Testis (tissue), 3 donors: ENCODE data around the gene TOX3. TPM values are rescaled to one million over a fixed set of nuclear protein-coding genes. Genes with fewer than 3 reads are reported as not detected.

Experiments
- DNase-seq: peaks from one replicate; pipeline ENCODE4 v3.0.0-alpha.2; 2019
- H3K27ac ChIP-seq, 2 donors: fragments of 200-600 bp; sonication (generic); one replicate each; pipeline ENCODE4 v1.5.1; 2019
- H3K27me3 ChIP-seq: fragments of 200-600 bp; sonication (generic); one replicate; pipeline ENCODE4 v1.5.1; 2019
- H3K36me3 ChIP-seq: fragments of 200-600 bp; sonication (generic); one replicate; pipeline ENCODE4 v1.5.1; 2017; ENCODE audit warnings: low read depth; ENCODE audit errors: missing control alignments
- H3K4me1 ChIP-seq: fragments of 200-600 bp; sonication (generic); one replicate; pipeline ENCODE4 v1.5.1; 2019
- H3K4me3 ChIP-seq, 2 donors: fragments of 200-600 bp; sonication (generic); one replicate each; pipeline ENCODE4 v1.5.1; 2017 to 2019
- H3K9me3 ChIP-seq: fragments of 200-600 bp; sonication (generic); one replicate; pipeline ENCODE4 v1.5.1; 2017
- CTCF ChIP-seq, 3 experiments: fragments of 450-650 bp in 2 of 3; fragments of 200-600 bp in 1 of 3; sonication (generic) in 1 of 3; IDR thresholded peaks; one replicate each; pipeline ENCODE4 v1.5.1; 2016 to 2019; ENCODE audit warnings: antibody characterized with exemption in 3 of 3, mild to moderate bottlenecking in 2 of 3, moderate library complexity in 1 of 3
- POLR2A ChIP-seq: fragments of 450-650 bp; IDR thresholded peaks from one replicate; pipeline ENCODE4 v1.6.1; 2017; ENCODE audit warnings: antibody characterized with exemption, mild to moderate bottlenecking, moderate library complexity
- WGBS, 2 donors: methylation state at CpG; one replicate each; pipeline ENCODE4 v1.1.5; 2018; 5-methylcytosine and 5-hydroxymethylcytosine counted together
- intact Hi-C: fragments of 100-400 bp; cut with DNase I; formaldehyde crosslinking; loops from one replicate; pipeline ENCODE4 v1.15.1; 2023; ENCODE audit warnings: low total_unique reads
- polyA plus RNA-seq: library from polyadenylated mRNA; stranded (reverse); fragments of 350-450 nt; fragmentation: Illumina TruSeq; extraction: RNeasy Lipid Tissue Mini Kit (QIAGEN cat#74804); gene quantifications from one replicate; pipeline ENCODE4 v1.2.3, GENCODE V29; 2014; ENCODE audit warnings: low read depth, low replicate concordance; ENCODE audit not compliant: insufficient read depth
- total RNA-seq, 2 donors: library from RNA; depleted of rRNA; stranded (reverse); fragments of >200 nt; gene quantifications; one replicate each; pipeline ENCODE4 v1.2.3, GENCODE V29; 2016

Gene TOX3
- total and polyA plus RNA-seq, 3 donors from 2014 or later = 0.25 to 1.1 (median 0.87) TPM

GRCh38 chr16:52540910-52541309 is 6.0 kb downstream of the TOX3 start:
- TF ChIP-seq POLR2A = no peak
- no peak for TF ChIP-seq CTCF (IDR thresholded peaks at IDR 0.05)
- WGBS, 2 donors = 84 to 97% methylated on average over 2 of the region's 2 CpGs
- intact Hi-C loops = no loop called here
- no peaks in the 10 kb centered on the region for H3K36me3 ChIP-seq
- H3K4me3 ChIP-seq = no peak overlapping the region
- H3K9me3 ChIP-seq = no peaks in the 10 kb centered on the region
- peaks cover 8% of the 10 kb centered on the region for H3K4me1 ChIP-seq
- DNase-seq = no peak
- no peak overlapping the region for H3K27ac ChIP-seq
- no peaks in the 10 kb centered on the region for H3K27me3 ChIP-seq

DNA sequence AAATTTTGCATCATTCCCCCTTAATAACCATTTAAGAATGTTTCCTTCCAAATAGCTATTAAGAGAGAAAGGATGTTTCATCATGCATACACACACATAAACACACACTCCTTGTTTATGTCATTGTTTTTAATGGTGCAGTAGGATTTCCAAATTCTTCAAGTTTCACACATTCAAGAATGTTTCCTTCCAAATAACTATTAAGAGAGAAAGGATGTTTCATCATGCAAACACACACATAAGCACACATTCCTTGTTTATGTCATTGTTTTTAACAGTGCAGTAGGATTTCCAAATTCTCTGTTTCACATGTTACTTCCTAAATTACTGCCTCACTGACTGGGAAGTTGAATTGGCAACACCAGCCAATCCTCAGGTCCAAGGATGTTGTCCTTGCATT is 7.8 kb downstream of the TOX3 start:
- no peaks in the 10 kb centered on the region for H3K4me1 ChIP-seq
- no peak for DNase-seq
- no peak overlapping the region for H3K27ac ChIP-seq
- intact Hi-C loops = no loop called here
- H3K27me3 ChIP-seq = no peaks in the 10 kb centered on the region
- no peaks in the 10 kb centered on the region for H3K36me3 ChIP-seq
- H3K4me3 ChIP-seq = no peak overlapping the region
- TF ChIP-seq CTCF (IDR thresholded peaks at IDR 0.05) = no peak
- TF ChIP-seq POLR2A = no peak
- H3K9me3 ChIP-seq = no peaks in the 10 kb centered on the region

DNA sequence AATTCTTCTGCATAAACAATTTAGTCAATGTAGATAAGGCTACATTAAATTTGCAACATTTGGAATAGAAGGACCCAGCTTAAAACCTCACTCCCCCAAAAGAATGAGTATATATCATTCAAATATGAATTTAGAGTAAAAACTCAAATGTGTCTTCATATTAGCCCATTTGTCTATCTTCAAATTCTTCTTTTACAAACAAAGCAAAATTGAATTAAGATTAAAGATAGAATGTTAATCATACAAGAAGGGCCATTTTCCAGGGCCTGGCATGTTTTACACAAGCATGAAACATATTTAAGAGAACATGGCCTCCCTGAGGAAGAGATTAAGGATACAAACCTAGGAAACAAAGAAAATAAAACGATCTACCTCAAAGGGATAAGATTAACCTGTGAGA is 8.4 kb downstream of the TOX3 start:
- no peak overlapping the region for H3K4me3 ChIP-seq
- no peaks in the 10 kb centered on the region for H3K9me3 ChIP-seq
- no peaks in the 10 kb centered on the region for H3K4me1 ChIP-seq
- TF ChIP-seq POLR2A (no peak), CTCF (IDR thresholded peaks at IDR 0.05) (no peak)
- DNase-seq = no peak
- WGBS, 2 donors = 61 to 68% methylated on average over 1 of the region's 1 CpG
- no peaks in the 10 kb centered on the region for H3K36me3 ChIP-seq
- no peaks in the 10 kb centered on the region for H3K27me3 ChIP-seq
- intact Hi-C loops = no loop called here
- no peak overlapping the region for H3K27ac ChIP-seq

- no peaks in the 10 kb centered on the region for H3K27me3 ChIP-seq
- no peak for DNase-seq
- no peaks in the 10 kb centered on the region for H3K36me3 ChIP-seq
- 58 to 61% methylated on average over 3 of the region's 3 CpGs for WGBS, 2 donors
- H3K9me3 ChIP-seq = no peaks in the 10 kb centered on the region
- TF ChIP-seq CTCF (IDR thresholded peaks at IDR 0.05) = no peak
- H3K4me1 ChIP-seq = no peaks in the 10 kb centered on the region
- intact Hi-C loops = no loop called here
- H3K27ac ChIP-seq = no peak overlapping the region
- H3K4me3 ChIP-seq = no peak overlapping the region
These were observed 9.4 kb downstream of the TOX3 start for GRCh38 chr16:52537516-52537915.

- Histone ChIP-seq H3K27ac (no peak overlapping the region), H3K4me1 (no peaks in the 10 kb centered on the region), H3K36me3 (no peaks in the 10 kb centered on the region), H3K4me3 (no peak overlapping the region), H3K9me3 (no peaks in the 10 kb centered on the region), H3K27me3 (no peaks in the 10 kb centered on the region)
- intact Hi-C loops = no loop called here
- TF ChIP-seq CTCF (IDR thresholded peaks at IDR 0.05) (no peak), POLR2A (no peak)
- DNase-seq = no peak
- 84 to 94% methylated on average over 3 of the region's 3 CpGs for WGBS, 2 donors
These were observed 11.9 kb downstream of the TOX3 start for GRCh38 chr16:52535076-52535475.
